IPS DF 6.9 (cell line): ENCODE measurements around the gene TRPC3.

ENCODE experiments used
- DNase-seq: peaks from one replicate; pipeline ENCODE4 v3.0.0-alpha.2; 2013; ENCODE audit warnings: low read depth, low spot score
- H3K27ac ChIP-seq: one replicate; pipeline ENCODE4 v1.5.1; 2013; ENCODE audit warnings: low read length, control low read depth
- H3K27me3 ChIP-seq: 2 replicates; pipeline ENCODE4 v1.6.1; 2013; ENCODE audit warnings: mild to moderate bottlenecking, low read length; ENCODE audit not compliant: control insufficient read depth, insufficient read depth
- H3K36me3 ChIP-seq: 2 replicates; pipeline ENCODE4 v1.6.1; 2013; ENCODE audit warnings: low read length; ENCODE audit not compliant: control insufficient read depth, insufficient read depth
- H3K4me1 ChIP-seq: 2 replicates; pipeline ENCODE4 v1.6.1; 2013; ENCODE audit warnings: low read length; ENCODE audit not compliant: control insufficient read depth, insufficient read depth
- H3K4me3 ChIP-seq: 2 replicates; pipeline ENCODE4 v1.5.1; 2013; ENCODE audit warnings: mild to moderate bottlenecking, low read length
- H3K9me3 ChIP-seq: 2 replicates; pipeline ENCODE4 v1.6.1; 2013; ENCODE audit warnings: low read length, inconsistent platforms; ENCODE audit not compliant: control insufficient read depth, insufficient read depth
- WGBS: extraction: QIAGEN DNeasy Blood & Tissue Kit; methylation state at CpG from one replicate; pipeline ENCODE4 v1.1.7; 2013; ENCODE audit warnings: mixed read lengths, missing lambda C conversion rate; ENCODE audit not compliant: insufficient read length, insufficient coverage; 5-methylcytosine and 5-hydroxymethylcytosine counted together

The TRPC3 gene

GRCh38 chr4:121977251-121978171 is 25.7 kb upstream of the TRPC3 start:
- Histone ChIP-seq H3K27ac (no peak overlapping the region), H3K4me3 (no peak overlapping the region), H3K4me1 (no peaks in the 10 kb centered on the region), H3K27me3 (no peaks in the 10 kb centered on the region), H3K36me3 (no peaks in the 10 kb centered on the region), H3K9me3 (no peaks in the 10 kb centered on the region)
- DNase-seq: no peak
- no CpG with 5 or more reads among the region's 9 CpGs for WGBS

GRCh38 chr4:121975784-121976183 is 23.9 kb upstream of the TRPC3 start:
- DNase-seq: no peak
- H3K4me1 ChIP-seq: no peaks in the 10 kb centered on the region
- H3K27ac ChIP-seq: no peak overlapping the region
- no peak overlapping the region for H3K4me3 ChIP-seq
- no peaks in the 10 kb centered on the region for H3K36me3 ChIP-seq
- no CpG with 5 or more reads among the region's 2 CpGs for WGBS
- no peaks in the 10 kb centered on the region for H3K27me3 ChIP-seq
- no peaks in the 10 kb centered on the region for H3K9me3 ChIP-seq

- DNase-seq: no peak
- Histone ChIP-seq H3K9me3 (no peaks in the 10 kb centered on the region), H3K27me3 (no peaks in the 10 kb centered on the region), H3K36me3 (no peaks in the 10 kb centered on the region), H3K4me1 (no peaks in the 10 kb centered on the region), H3K4me3 (no peak overlapping the region), H3K27ac (no peak overlapping the region)
- WGBS: no CpG with 5 or more reads among the region's 4 CpGs
Observed at GRCh38 chr4:121973816-121974215, 22.0 kb upstream of the TRPC3 start.

GRCh38 chr4:121968859-121969258 is 17.0 kb upstream of the TRPC3 start:
- no peak for DNase-seq
- WGBS: no CpG with 5 or more reads among the region's 1 CpG

GRCh38 chr4:121964958-121965357 is 13.1 kb upstream of the TRPC3 start:
- Histone ChIP-seq H3K27ac (no peak overlapping the region), H3K4me3 (no peak overlapping the region), H3K36me3 (no peaks in the 10 kb centered on the region), H3K9me3 (no peaks in the 10 kb centered on the region), H3K4me1 (no peaks in the 10 kb centered on the region), H3K27me3 (no peaks in the 10 kb centered on the region)
- no CpG with 5 or more reads among the region's 1 CpG for WGBS
- no peak for DNase-seq

More at GRCh38 chr4:121968859-121969258, 17.0 kb upstream of the TRPC3 start:
- no peaks in the 10 kb centered on the region for H3K4me1 ChIP-seq
- no peak overlapping the region for H3K4me3 ChIP-seq
- H3K27ac ChIP-seq: no peak overlapping the region
- no peaks in the 10 kb centered on the region for H3K9me3 ChIP-seq
- no peaks in the 10 kb centered on the region for H3K27me3 ChIP-seq
- no peaks in the 10 kb centered on the region for H3K36me3 ChIP-seq

- no peak overlapping the region for H3K4me3 ChIP-seq
- no peak overlapping the region for H3K27ac ChIP-seq
- no peaks in the 10 kb centered on the region for H3K27me3 ChIP-seq
- H3K9me3 ChIP-seq: no peaks in the 10 kb centered on the region
- no CpG with 5 or more reads among the region's 1 CpG for WGBS
- H3K4me1 ChIP-seq: no peaks in the 10 kb centered on the region
- no peaks in the 10 kb centered on the region for H3K36me3 ChIP-seq
- no peak for DNase-seq
Observed at GRCh38 chr4:121960818-121961217, 9.0 kb upstream of the TRPC3 start.

- Histone ChIP-seq H3K4me1 (no peaks in the 10 kb centered on the region), H3K27ac (no peak overlapping the region), H3K9me3 (no peaks in the 10 kb centered on the region), H3K27me3 (no peaks in the 10 kb centered on the region; the same call in 1 of the 2 replicates), H3K36me3 (no peaks in the 10 kb centered on the region), H3K4me3 (no peak overlapping the region)
- WGBS: no CpG with 5 or more reads among the region's 2 CpGs
- no peak for DNase-seq
Observed at GRCh38 chr4:121958777-121959176, 6.9 kb upstream of the TRPC3 start.

- Histone ChIP-seq H3K27ac (no peak overlapping the region), H3K36me3 (no peaks in the 10 kb centered on the region), H3K4me1 (no peaks in the 10 kb centered on the region), H3K4me3 (no peak overlapping the region), H3K27me3 (peaks cover 12% of the 10 kb centered on the region), H3K9me3 (no peaks in the 10 kb centered on the region)
- no peak for DNase-seq
- WGBS: no CpG with 5 or more reads among the region's 3 CpGs
Observed at GRCh38 chr4:121957266-121957665, 5.4 kb upstream of the TRPC3 start.

GRCh38 chr4:121953860-121954259 is 2.0 kb upstream of the TRPC3 start:
- no peaks in the 10 kb centered on the region for H3K36me3 ChIP-seq
- H3K27me3 ChIP-seq: peaks cover 28% of the 10 kb centered on the region
- no peaks in the 10 kb centered on the region for H3K9me3 ChIP-seq
- no peak overlapping the region for H3K4me3 ChIP-seq
- no peak for DNase-seq
- H3K4me1 ChIP-seq: no peaks in the 10 kb centered on the region
- H3K27ac ChIP-seq: no peak overlapping the region

- Histone ChIP-seq H3K27me3 (peaks cover 28% of the 10 kb centered on the region), H3K4me3 (no peak overlapping the region; the same call in 1 of the 2 replicates), H3K9me3 (no peaks in the 10 kb centered on the region), H3K27ac (no peak overlapping the region), H3K4me1 (no peaks in the 10 kb centered on the region), H3K36me3 (no peaks in the 10 kb centered on the region)
- no CpG with 5 or more reads among the region's 7 CpGs for WGBS
- DNase-seq: no peak
Observed at GRCh38 chr4:121952290-121952689, 430 bp upstream of the TRPC3 start.
